PC-3 (cell line): ENCODE data around the gene MYOZ2. TPM values are rescaled to one million over a fixed set of nuclear protein-coding genes. Genes with fewer than 3 reads are reported as not detected.

Experiments
- ATAC-seq: fragments of 200-7000 bp; cut with Tn5 transposase; 2 replicates; pipeline ENCODE4 v1.9.1; 2020; ENCODE audit warnings: mild to moderate bottlenecking, moderate library complexity
- BruUV-seq: library from RNA; stranded (reverse); fragments of 400-500 nt; replicated peaks from 2 replicates; lab custom pipeline; 2021; lab: Mats Ljungman, UMichigan
- CTCF ChIA-PET: fragments of 300-600 bp; sonication (Branson Sonifier 250); formaldehyde crosslinking; loops from one replicate; lab custom pipeline; 2022; ENCODE audit warnings: antibody characterized with exemption; lab: Charles Lee
- POLR2A ChIA-PET: fragments of 300-600 bp; sonication (Branson Sonifier 250); formaldehyde crosslinking; loops from one replicate; lab custom pipeline; 2022; ENCODE audit warnings: antibody characterized with exemption; ENCODE audit not compliant: unreplicated experiment; lab: Charles Lee
- DNase-seq: peaks from one replicate; pipeline ENCODE4 v3.0.0-alpha.2; 2015
- H2AFZ ChIP-seq: fragments of 300-600 bp; sonication (generic); 2 replicates; pipeline ENCODE4 v1.6.0; 2016; ENCODE audit warnings: antibody characterized with exemption, low read length
- H3F3A ChIP-seq: fragments of 300-600 bp; sonication (generic); one replicate; pipeline ENCODE4 v1.6.0; 2017; ENCODE audit warnings: antibody characterized with exemption, low read length, control low read depth, mild to moderate bottlenecking; ENCODE audit not compliant: unreplicated experiment
- H3K27ac ChIP-seq: fragments of 300-600 bp; sonication (generic); 2 replicates; pipeline ENCODE4 v1.5.1; 2016; ENCODE audit warnings: mild to moderate bottlenecking, low read length
- H3K27me3 ChIP-seq: fragments of 300-600 bp; sonication (generic); 2 replicates; pipeline ENCODE4 v1.6.1; 2016; ENCODE audit warnings: low read length, mixed read lengths
- H3K36me3 ChIP-seq: fragments of 300-600 bp; sonication (generic); 2 replicates; pipeline ENCODE4 v1.6.1; 2016; ENCODE audit warnings: low read depth, mixed run types, low read length, mixed read lengths
- H3K4me1 ChIP-seq: fragments of 300-600 bp; sonication (generic); 2 replicates; pipeline ENCODE4 v1.5.1; 2016; ENCODE audit warnings: low read length; ENCODE audit not compliant: insufficient read depth
- H3K4me2 ChIP-seq: fragments of 300-600 bp; sonication (generic); 2 replicates; pipeline ENCODE4 v1.6.0; 2016; ENCODE audit warnings: low read length
- H3K4me3 ChIP-seq: fragments of 300-600 bp; sonication (generic); 2 replicates; pipeline ENCODE4 v1.5.1; 2016; ENCODE audit warnings: mild to moderate bottlenecking, low read length, mixed read lengths
- H3K79me2 ChIP-seq: fragments of 300-600 bp; sonication (generic); 2 replicates; pipeline ENCODE4 v1.6.1; 2017; ENCODE audit warnings: low read length, mixed read lengths
- H3K9ac ChIP-seq: fragments of 300-600 bp; sonication (generic); 2 replicates; pipeline ENCODE4 v1.6.0; 2016; ENCODE audit warnings: mild to moderate bottlenecking, low read length
- H3K9me2 ChIP-seq: fragments of 300-600 bp; sonication (generic); replicated peaks from 2 replicates; pipeline ENCODE4 v1.6.1; 2016; ENCODE audit warnings: mixed run types, low read length, mixed read lengths
- H3K9me3 ChIP-seq: fragments of 300-600 bp; sonication (generic); 2 replicates; pipeline ENCODE4 v1.6.1; 2016; ENCODE audit warnings: low read length, mixed read lengths
- H4K20me1 ChIP-seq: fragments of 300-600 bp; sonication (generic); 2 replicates; pipeline ENCODE4 v1.6.1; 2016; ENCODE audit warnings: low read length, mixed read lengths
- CTCF ChIP-seq: fragments of 300-600 bp; sonication (generic); conservative IDR thresholded peaks from 2 replicates; pipeline ENCODE4 v1.5.1; 2017; ENCODE audit warnings: antibody characterized with exemption, low read depth, mild to moderate bottlenecking, low read length
- EZH2 ChIP-seq: fragments of 300-600 bp; sonication (generic); IDR thresholded peaks from one replicate; pipeline ENCODE4 v1.6.1; 2017; ENCODE audit warnings: antibody characterized with exemption, mild to moderate bottlenecking, low read length; ENCODE audit not compliant: unreplicated experiment
- EZH2phosphoT487 ChIP-seq: fragments of 300-600 bp; sonication (generic); IDR thresholded peaks from 2 replicates; pipeline ENCODE4 v1.6.1; 2018; ENCODE audit warnings: mild to moderate bottlenecking, antibody characterized with exemption, low read length, borderline replicate concordance
- intact Hi-C: fragments of 100-400 bp; cut with micrococcal nuclease; formaldehyde crosslinking; loops from 2 replicates; pipeline ENCODE4 v1.9.0; 2023
- total RNA-seq: library from RNA; depleted of rRNA; stranded (reverse); fragments of >200 nt; gene quantifications from 2 replicates; pipeline ENCODE4 v1.2.3, GENCODE V29; 2014

The MYOZ2 gene
- total RNA-seq, 1 experiment from 2014 or later = not detected

- Histone ChIP-seq H3K9me3 (no peaks in the 10 kb centered on the region), H4K20me1 (no peaks in the 10 kb centered on the region), H3K4me2 (no peak overlapping the region), H3K4me1 (no peaks in the 10 kb centered on the region), H3K79me2 (no peaks in the 10 kb centered on the region), H3K27ac (no peak overlapping the region), H3K36me3 (no peaks in the 10 kb centered on the region), H3K9ac (no peak overlapping the region), H3K27me3 (no peaks in the 10 kb centered on the region), H2AFZ (no peak overlapping the region), H3K9me2 (no peaks in the 10 kb centered on the region), H3K4me3 (no peak overlapping the region), H3F3A (no peaks in the 10 kb centered on the region)
- ATAC-seq (no peak), DNase-seq (no peak)
- TF ChIP-seq EZH2 = no peak
- no peak for TF ChIP-seq CTCF
- TF ChIP-seq EZH2phosphoT487 = no peak
- ChIA-PET CTCF (no interaction called here), POLR2A (no interaction called here)
- BruUV-seq = no TSS peak
- intact Hi-C loops = no loop called here
Measured at GRCh38 chr4:119179011-119179410, 43.4 kb downstream of the MYOZ2 start.

GRCh38 chr4:119184128-119184527, 48.5 kb downstream of the MYOZ2 start:
- Histone ChIP-seq H3K4me3 (no peak overlapping the region), H3F3A (no peaks in the 10 kb centered on the region), H3K9me3 (no peaks in the 10 kb centered on the region), H3K9ac (no peak overlapping the region), H3K9me2 (no peaks in the 10 kb centered on the region), H3K27ac (no peak overlapping the region), H3K36me3 (no peaks in the 10 kb centered on the region), H4K20me1 (no peaks in the 10 kb centered on the region), H2AFZ (no peak overlapping the region), H3K4me2 (no peak overlapping the region), H3K27me3 (no peaks in the 10 kb centered on the region), H3K79me2 (no peaks in the 10 kb centered on the region), H3K4me1 (no peaks in the 10 kb centered on the region)
- POLR2A ChIA-PET = interaction anchor here (0.6 kb wide), 1 partner anchor 54 kb away, joined by 6 read pairs; no protein-coding TSS in a partner anchor
- no peak for DNase-seq
- no peak for ATAC-seq
- BruUV-seq = no TSS peak
- no peak for TF ChIP-seq EZH2phosphoT487
- no peak for TF ChIP-seq EZH2
- intact Hi-C loops = no loop called here
- CTCF ChIA-PET = no interaction called here

GRCh38 chr4:119189638-119190037, 54.0 kb downstream of the MYOZ2 start:
- H3K4me1 ChIP-seq = no peaks in the 10 kb centered on the region
- DNase-seq (no peak), ATAC-seq (no peak)
- no peaks in the 10 kb centered on the region for H3K27me3 ChIP-seq
- no peak overlapping the region for H3K9ac ChIP-seq
- no peaks in the 10 kb centered on the region for H3F3A ChIP-seq
- H3K4me2 ChIP-seq = no peak overlapping the region
- no peaks in the 10 kb centered on the region for H4K20me1 ChIP-seq
- no peaks in the 10 kb centered on the region for H3K9me3 ChIP-seq
- no peak overlapping the region for H2AFZ ChIP-seq
- no peaks in the 10 kb centered on the region for H3K36me3 ChIP-seq
- BruUV-seq = no TSS peak
- H3K27ac ChIP-seq = no peak overlapping the region
- TF ChIP-seq EZH2phosphoT487 = no peak
- no peak for TF ChIP-seq CTCF
- no peak for TF ChIP-seq EZH2
- no peak overlapping the region for H3K4me3 ChIP-seq
- POLR2A ChIA-PET = no interaction called here
- no peaks in the 10 kb centered on the region for H3K9me2 ChIP-seq
- H3K79me2 ChIP-seq = no peaks in the 10 kb centered on the region
- CTCF ChIA-PET = no interaction called here
- intact Hi-C loops = no loop called here
